Right atrium auricular region (tissue), 2 donors: ENCODE measurements around the gene FAM13B. TPM values are rescaled to one million over a fixed set of nuclear protein-coding genes. Genes with fewer than 3 reads are reported as not detected.
"Not testable (repeated sequence)": the region's sequence is repeated elsewhere in the genome, so short reads cannot be mapped to it uniquely, and the experiment has no call there.

ENCODE experiments used
- DNase-seq: peaks from one replicate; pipeline ENCODE4 v3.0.0-alpha.2; 2019; ENCODE audit warnings: low spot score
- H3K27ac ChIP-seq, 2 donors: fragments of 200-600 bp; sonication (generic); 1 replicate in 1 of 2; 2 replicates in 1 of 2; pipeline ENCODE4 v1.5.1; 2016 to 2019
- H3K27me3 ChIP-seq, 2 donors: fragments of 200-600 bp; sonication (generic); one replicate each; pipeline versions ENCODE4 v1.5.1 to v1.6.0; 2017 to 2019
- H3K36me3 ChIP-seq: fragments of 200-600 bp; sonication (generic); one replicate; pipeline ENCODE4 v1.5.1; 2016
- H3K4me1 ChIP-seq, 2 donors: fragments of 200-600 bp; sonication (generic); one replicate each; pipeline versions ENCODE4 v1.5.1 to v1.6.0; 2017 to 2019
- H3K4me3 ChIP-seq, 2 donors: fragments of 200-600 bp; sonication (generic); 1 replicate in 1 of 2; 2 replicates in 1 of 2; pipeline ENCODE4 v1.5.1; 2017 to 2019; ENCODE audit warnings: mild to moderate bottlenecking in 1 of 2, moderate library complexity in 1 of 2
- H3K9me3 ChIP-seq, 2 donors: fragments of 200-600 bp; sonication (generic); one replicate each; pipeline ENCODE4 v1.5.1; 2019
- total RNA-seq, 2 donors: library from RNA; depleted of rRNA; stranded (reverse); fragments of >200 nt; gene quantifications; one replicate each; pipeline ENCODE4 v1.1.0, GENCODE V29; 2016
- TF ChIP-seq, protein P1 (sequence below), 2 donors: fragments of 200-600 bp; sonication (generic); IDR thresholded peaks; one replicate each; pipeline ENCODE4 v1.5.1; 2019; ENCODE audit warnings: antibody characterized with exemption in 2 of 2

FAM13B gene
- total RNA-seq, 2 donors from 2014 or later: 35.9 to 37.1 TPM

DNA sequence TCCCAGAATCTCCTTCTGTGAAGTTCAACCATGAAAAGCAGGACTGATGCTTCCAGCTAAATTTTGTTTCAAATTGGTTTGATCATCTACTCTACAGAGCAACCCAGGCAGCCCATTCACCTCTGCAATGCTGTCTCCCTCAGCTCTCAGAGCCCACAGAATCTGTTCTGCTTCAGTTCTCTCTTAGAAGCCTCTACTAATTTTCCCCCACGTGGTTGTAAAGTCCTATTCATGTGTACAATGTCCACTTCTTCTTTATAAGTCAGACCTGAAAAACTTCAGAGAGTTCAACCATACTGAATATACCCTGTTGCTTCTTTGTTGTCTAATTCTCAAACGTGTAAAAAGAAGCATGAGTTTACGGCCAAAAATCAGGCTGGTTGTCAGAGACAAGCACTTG lies 21.3 kb upstream of the FAM13B start:
- DNase-seq: no peak
- H3K4me3 ChIP-seq: no peak overlapping the region
- TF ChIP-seq, protein P1, sequence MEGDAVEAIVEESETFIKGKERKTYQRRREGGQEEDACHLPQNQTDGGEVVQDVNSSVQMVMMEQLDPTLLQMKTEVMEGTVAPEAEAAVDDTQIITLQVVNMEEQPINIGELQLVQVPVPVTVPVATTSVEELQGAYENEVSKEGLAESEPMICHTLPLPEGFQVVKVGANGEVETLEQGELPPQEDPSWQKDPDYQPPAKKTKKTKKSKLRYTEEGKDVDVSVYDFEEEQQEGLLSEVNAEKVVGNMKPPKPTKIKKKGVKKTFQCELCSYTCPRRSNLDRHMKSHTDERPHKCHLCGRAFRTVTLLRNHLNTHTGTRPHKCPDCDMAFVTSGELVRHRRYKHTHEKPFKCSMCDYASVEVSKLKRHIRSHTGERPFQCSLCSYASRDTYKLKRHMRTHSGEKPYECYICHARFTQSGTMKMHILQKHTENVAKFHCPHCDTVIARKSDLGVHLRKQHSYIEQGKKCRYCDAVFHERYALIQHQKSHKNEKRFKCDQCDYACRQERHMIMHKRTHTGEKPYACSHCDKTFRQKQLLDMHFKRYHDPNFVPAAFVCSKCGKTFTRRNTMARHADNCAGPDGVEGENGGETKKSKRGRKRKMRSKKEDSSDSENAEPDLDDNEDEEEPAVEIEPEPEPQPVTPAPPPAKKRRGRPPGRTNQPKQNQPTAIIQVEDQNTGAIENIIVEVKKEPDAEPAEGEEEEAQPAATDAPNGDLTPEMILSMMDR (IDR thresholded peaks at IDR 0.05): no peak
- no peaks in the 10 kb centered on the region for H3K27me3 ChIP-seq
- H3K9me3 ChIP-seq: no peaks in the 10 kb centered on the region
- peaks cover 0 to 22% of the 10 kb centered on the region in 2 donors for H3K4me1 ChIP-seq
- H3K36me3 ChIP-seq: no peaks in the 10 kb centered on the region
- peak overlapping the region; percentile 31 to 63 for H3K27ac ChIP-seq

DNA sequence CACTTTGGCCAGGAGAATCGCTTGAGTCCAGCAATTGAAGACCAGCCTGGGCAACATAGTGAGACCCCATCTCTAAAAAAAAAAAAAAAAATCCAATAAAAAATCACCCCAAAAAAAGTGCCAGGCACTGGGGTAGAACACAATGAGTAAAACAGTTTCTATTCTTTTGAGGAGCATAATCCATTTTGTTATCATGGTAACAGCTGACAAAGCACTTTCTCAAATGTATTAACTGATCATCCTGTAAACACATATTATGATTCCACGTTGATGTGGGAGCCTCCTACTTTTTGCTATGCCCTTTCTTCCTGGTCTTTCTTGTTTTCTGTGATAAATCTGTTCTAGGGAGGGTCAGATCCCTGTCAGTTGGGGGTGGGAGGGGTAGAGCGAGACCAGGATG lies 20.7 kb upstream of the FAM13B start:
- TF ChIP-seq, protein P1 (IDR thresholded peaks at IDR 0.05): no peak
- no peak overlapping the region for H3K4me3 ChIP-seq
- no peaks in the 10 kb centered on the region for H3K36me3 ChIP-seq
- peak overlapping the region; percentile 31 to 63 for H3K27ac ChIP-seq
- peaks cover 0 to 22% of the 10 kb centered on the region in 2 donors for H3K4me1 ChIP-seq
- DNase-seq: no peak
- H3K9me3 ChIP-seq: no peaks in the 10 kb centered on the region
- no peaks in the 10 kb centered on the region for H3K27me3 ChIP-seq

DNA sequence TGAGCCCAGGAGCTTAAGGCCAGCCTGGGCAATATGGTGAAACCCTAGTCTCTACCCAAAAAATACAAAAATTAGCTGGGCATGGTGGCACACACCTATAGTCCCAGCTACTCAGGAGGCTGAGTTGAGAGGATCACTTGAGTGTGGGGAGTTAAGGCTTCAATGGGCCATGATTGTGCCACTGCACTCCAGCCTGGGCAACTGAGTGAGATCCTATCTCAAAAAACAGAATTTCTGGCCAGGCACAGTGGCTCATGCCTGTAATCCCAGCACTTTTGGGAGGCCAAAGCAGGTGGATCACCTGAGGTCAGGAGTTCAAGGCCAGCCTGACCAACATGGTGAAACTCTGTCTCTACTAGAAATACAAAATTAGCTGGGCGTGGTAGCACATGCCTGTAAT lies 19.8 kb upstream of the FAM13B start:
- H3K36me3 ChIP-seq, H3K27me3 ChIP-seq, DNase-seq, H3K4me3 ChIP-seq, H3K9me3 ChIP-seq: not testable (repeated sequence)
- Histone ChIP-seq H3K4me1 (peaks cover 0 to 22% of the 10 kb centered on the region in 2 donors), H3K27ac (peak overlapping the region; percentile 66 to 80)

DNA sequence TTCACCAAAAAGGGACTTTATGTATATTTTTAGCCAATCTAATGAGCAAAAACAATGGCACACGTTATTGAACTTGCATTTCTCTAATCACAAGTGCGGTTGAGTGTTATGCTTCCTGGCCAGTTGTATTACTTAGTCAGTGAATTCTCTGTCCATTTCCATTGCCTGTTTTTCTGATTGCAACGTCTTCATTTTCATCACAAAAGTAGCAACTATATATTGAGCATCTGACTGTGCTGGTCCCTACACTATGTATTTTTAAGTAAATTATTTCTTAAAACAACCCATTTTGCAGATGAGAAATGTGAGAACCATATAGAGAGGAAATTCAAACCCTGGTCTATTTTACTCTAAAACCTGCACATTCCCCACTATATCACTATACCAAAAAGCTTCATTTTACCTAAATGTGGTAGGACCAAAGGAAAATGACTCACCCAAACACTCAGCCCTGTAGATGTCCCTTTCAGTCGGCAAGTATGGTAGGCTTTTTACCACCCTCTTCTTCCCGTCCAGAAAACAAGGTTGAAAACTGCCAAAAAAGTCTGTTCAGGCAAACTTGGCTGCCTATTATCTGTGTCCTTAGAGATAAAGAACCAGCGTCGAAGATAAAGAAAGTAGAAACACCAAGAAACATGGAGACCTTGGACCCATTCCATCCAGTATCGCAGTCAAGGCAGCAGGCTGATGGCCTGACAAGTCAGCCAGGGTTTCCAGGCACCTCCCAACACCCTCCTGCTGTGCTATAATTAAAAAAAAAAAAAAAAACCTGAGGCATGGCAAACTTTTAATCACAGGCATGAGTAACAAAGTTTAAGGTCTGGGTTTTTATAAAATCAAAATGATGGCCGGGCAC lies 18.8 kb upstream of the FAM13B start:
- Histone ChIP-seq H3K4me1 (peaks cover 0 to 22% of the 10 kb centered on the region in 2 donors), H3K27me3 (no peaks in the 10 kb centered on the region), H3K9me3 (no peaks in the 10 kb centered on the region), H3K27ac (peak overlapping the region; percentile 66 to 80), H3K36me3 (no peaks in the 10 kb centered on the region), H3K4me3 (peak overlapping the region; percentile 38 to 43)
- no peak for DNase-seq
- TF ChIP-seq, protein P1 (IDR thresholded peaks at IDR 0.05): no peak

DNA sequence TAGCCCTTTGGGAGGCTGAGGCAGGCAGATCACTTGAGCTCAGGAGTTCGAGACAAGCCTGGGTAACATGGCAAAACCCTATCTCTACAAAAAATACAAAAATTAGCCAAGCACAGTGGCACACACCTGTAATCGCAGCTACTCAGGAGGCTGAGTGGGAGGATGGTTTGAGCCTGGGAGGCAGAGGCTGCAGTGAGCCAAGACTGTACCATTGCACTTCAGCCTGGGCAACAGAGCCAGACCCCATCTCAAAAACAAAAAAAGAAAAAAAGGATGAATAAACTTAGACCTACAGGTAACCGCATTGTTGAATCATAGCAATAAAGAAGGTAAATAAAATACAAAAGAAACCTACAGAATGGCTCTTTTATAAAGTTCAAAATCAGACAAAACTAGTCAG lies 12.4 kb upstream of the FAM13B start:
- not testable (repeated sequence) for DNase-seq

DNA sequence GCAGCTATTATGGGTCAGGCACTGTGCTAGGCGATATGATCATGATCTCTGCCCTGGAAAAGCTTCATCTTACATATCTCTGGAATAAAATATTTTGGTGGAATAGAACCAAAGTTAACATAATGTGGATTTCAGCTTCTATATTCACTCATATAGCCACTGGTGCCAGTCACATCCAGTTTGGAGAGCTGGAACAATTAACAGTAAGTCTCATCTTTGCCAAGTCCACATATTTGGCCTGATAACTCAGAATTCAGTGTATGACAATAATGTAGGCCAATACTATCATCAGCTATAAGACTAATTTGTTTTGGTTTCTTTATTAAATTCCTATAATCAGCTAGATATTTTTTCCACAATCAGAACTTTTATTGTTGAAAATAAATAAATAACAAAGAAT lies 5.9 kb upstream of the FAM13B start:
- TF ChIP-seq, protein P1 (IDR thresholded peaks at IDR 0.05): no peak
- Histone ChIP-seq H3K27me3 (no peaks in the 10 kb centered on the region), H3K4me3 (no peak overlapping the region), H3K27ac (peak overlapping the region in 1 of 2 donors; percentile 8), H3K4me1 (peaks cover 0 to 12% of the 10 kb centered on the region in 2 donors), H3K36me3 (no peaks in the 10 kb centered on the region), H3K9me3 (no peaks in the 10 kb centered on the region)
- DNase-seq: no peak

More for the DNA sequence above, 12.4 kb upstream of the FAM13B start:
- not testable (repeated sequence) for H3K36me3 ChIP-seq, H3K4me3 ChIP-seq, H3K27me3 ChIP-seq, H3K4me1 ChIP-seq, H3K9me3 ChIP-seq
- peak overlapping the region in 1 of 2 donors; percentile 27 for H3K27ac ChIP-seq
